Mucosa of stomach (tissue), 1 donor: ENCODE results near the gene LFNG.

Experiments used
- H3K27me3 ChIP-seq: one replicate; pipeline ENCODE4 v1.7.0; 2013; ENCODE audit warnings: mild to moderate bottlenecking, low read length; ENCODE audit not compliant: control insufficient read depth, insufficient read depth
- H3K36me3 ChIP-seq: one replicate; pipeline ENCODE4 v1.7.0; 2013; ENCODE audit warnings: low read length; ENCODE audit not compliant: control insufficient read depth, insufficient read depth
- H3K4me1 ChIP-seq: one replicate; pipeline ENCODE4 v1.7.0; 2013; ENCODE audit warnings: mild to moderate bottlenecking, low read length; ENCODE audit not compliant: control insufficient read depth, insufficient read depth
- H3K4me3 ChIP-seq: one replicate; pipeline ENCODE4 v1.7.0; 2013; ENCODE audit warnings: low read length
- H3K9ac ChIP-seq: one replicate; pipeline ENCODE4 v1.7.0; 2013; ENCODE audit warnings: mild to moderate bottlenecking, low read length, moderate library complexity
- H3K9me3 ChIP-seq: one replicate; pipeline ENCODE4 v1.7.0; 2013; ENCODE audit warnings: mild to moderate bottlenecking, low read length, moderate library complexity; ENCODE audit not compliant: control insufficient read depth
- donor health status: Pancreatic carcinoma.

Gene LFNG

GRCh38 chr7:2476776-2477446, 42.7 kb upstream of the LFNG start:
- H3K4me1 ChIP-seq: peaks cover 33% of the 10 kb centered on the region
- no peak overlapping the region for H3K4me3 ChIP-seq
- no peak overlapping the region for H3K9ac ChIP-seq
- no peaks in the 10 kb centered on the region for H3K9me3 ChIP-seq
- H3K27me3 ChIP-seq: no peaks in the 10 kb centered on the region
- no peaks in the 10 kb centered on the region for H3K36me3 ChIP-seq

- H3K4me1 ChIP-seq: peaks cover 33% of the 10 kb centered on the region
- H3K9me3 ChIP-seq: no peaks in the 10 kb centered on the region
- H3K4me3 ChIP-seq: no peak overlapping the region
- H3K27me3 ChIP-seq: no peaks in the 10 kb centered on the region
- H3K9ac ChIP-seq: peak overlapping the region; percentile 69
- H3K36me3 ChIP-seq: no peaks in the 10 kb centered on the region
These were observed 41.9 kb upstream of the LFNG start for GRCh38 chr7:2477447-2478398.

GRCh38 chr7:2478399-2478785, 41.2 kb upstream of the LFNG start:
- Histone ChIP-seq H3K4me3 (no peak overlapping the region), H3K36me3 (no peaks in the 10 kb centered on the region), H3K27me3 (no peaks in the 10 kb centered on the region), H3K9ac (peak overlapping the region; percentile 69), H3K9me3 (no peaks in the 10 kb centered on the region), H3K4me1 (peaks cover 33% of the 10 kb centered on the region)

DNA sequence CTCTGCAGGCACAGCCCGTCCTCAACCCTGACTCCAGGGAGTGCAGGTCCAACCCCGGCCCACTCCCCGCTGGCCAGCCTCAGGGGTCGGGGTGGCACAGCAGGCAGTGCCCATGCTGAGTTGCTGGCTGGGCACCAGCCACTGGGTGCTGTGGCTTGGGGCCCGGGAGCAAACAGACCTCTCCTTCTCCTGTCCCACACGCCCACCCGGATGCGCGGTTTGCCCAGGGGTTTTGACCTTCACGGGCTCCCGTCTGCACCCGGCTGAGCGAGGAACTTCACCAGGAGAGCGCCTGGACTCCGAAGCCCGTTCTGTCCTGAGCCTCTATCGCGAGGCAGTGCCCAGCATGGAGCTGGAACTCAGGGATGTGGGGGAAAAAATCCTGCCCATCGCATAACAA, 40.8 kb upstream of the LFNG start:
- Histone ChIP-seq H3K4me1 (peaks cover 33% of the 10 kb centered on the region), H3K9me3 (no peaks in the 10 kb centered on the region), H3K36me3 (no peaks in the 10 kb centered on the region), H3K9ac (peak overlapping the region; percentile 69), H3K27me3 (no peaks in the 10 kb centered on the region), H3K4me3 (no peak overlapping the region)

DNA sequence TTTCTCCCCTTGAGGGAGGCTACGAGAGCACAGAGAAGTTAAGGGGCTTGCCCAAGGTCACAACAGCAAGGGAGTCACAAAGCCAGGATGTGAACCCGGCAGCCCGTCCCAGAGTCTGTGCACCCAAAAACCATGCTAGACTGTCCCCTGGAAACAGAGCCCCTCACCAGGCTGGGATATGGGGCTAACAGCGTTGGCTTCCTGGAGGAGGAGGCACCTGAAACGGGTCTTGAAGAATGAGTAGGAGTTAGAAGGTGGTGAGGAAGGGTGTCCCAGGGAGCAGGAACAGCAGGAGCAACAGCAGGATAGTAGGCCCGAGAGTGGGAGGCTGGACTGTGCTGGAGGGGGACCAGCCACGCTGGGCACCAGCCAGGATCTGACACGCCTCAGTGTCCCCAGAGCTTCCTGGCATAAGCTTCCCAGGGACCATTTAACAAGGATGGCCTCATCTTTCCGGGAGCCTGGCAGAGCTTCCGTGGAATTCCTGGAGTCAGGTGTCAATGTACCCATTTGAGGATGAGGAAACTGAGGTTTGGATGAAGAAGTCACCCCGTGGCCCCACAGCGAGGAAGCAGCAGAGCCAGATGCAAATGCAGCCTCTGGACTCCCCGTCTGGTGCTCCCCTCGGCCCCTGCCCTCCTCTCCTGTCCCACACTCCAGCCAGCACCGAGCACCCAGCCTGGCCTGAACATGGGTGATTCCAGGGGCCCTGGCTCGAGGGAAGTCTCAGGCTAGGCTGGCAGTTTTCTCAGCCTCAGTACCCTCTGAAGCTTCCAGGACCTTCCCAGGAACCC, 40.1 kb upstream of the LFNG start:
- Histone ChIP-seq H3K36me3 (no peaks in the 10 kb centered on the region), H3K4me3 (no peak overlapping the region), H3K9ac (peak overlapping the region; percentile 69), H3K27me3 (no peaks in the 10 kb centered on the region), H3K4me1 (peaks cover 33% of the 10 kb centered on the region), H3K9me3 (no peaks in the 10 kb centered on the region)

DNA sequence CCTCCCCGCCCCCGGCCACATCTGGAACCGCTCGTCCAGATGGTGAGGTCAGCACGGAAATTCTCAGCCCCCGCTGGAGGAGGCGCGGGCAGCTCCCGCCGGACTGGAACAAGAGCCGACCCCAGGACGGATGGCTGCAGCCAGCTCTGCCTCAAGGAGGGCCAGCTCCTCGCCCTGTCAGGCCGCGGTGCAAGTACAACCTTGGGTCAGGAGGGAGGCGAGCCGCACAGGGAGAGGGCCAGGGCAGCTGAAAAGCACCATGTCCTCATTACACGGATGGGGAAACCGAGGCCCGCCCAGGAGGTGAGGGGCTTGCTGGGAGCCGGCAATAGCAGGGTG, 39.5 kb upstream of the LFNG start:
- no peaks in the 10 kb centered on the region for H3K36me3 ChIP-seq
- no peak overlapping the region for H3K9ac ChIP-seq
- H3K4me1 ChIP-seq: peaks cover 33% of the 10 kb centered on the region
- H3K9me3 ChIP-seq: no peaks in the 10 kb centered on the region
- no peak overlapping the region for H3K4me3 ChIP-seq
- H3K27me3 ChIP-seq: no peaks in the 10 kb centered on the region

- H3K4me1 ChIP-seq: peaks cover 33% of the 10 kb centered on the region
- no peaks in the 10 kb centered on the region for H3K27me3 ChIP-seq
- H3K9ac ChIP-seq: no peak overlapping the region
- no peak overlapping the region for H3K4me3 ChIP-seq
- H3K36me3 ChIP-seq: no peaks in the 10 kb centered on the region
- H3K9me3 ChIP-seq: no peaks in the 10 kb centered on the region
These were observed 38.4 kb upstream of the LFNG start for GRCh38 chr7:2481195-2481594.

DNA sequence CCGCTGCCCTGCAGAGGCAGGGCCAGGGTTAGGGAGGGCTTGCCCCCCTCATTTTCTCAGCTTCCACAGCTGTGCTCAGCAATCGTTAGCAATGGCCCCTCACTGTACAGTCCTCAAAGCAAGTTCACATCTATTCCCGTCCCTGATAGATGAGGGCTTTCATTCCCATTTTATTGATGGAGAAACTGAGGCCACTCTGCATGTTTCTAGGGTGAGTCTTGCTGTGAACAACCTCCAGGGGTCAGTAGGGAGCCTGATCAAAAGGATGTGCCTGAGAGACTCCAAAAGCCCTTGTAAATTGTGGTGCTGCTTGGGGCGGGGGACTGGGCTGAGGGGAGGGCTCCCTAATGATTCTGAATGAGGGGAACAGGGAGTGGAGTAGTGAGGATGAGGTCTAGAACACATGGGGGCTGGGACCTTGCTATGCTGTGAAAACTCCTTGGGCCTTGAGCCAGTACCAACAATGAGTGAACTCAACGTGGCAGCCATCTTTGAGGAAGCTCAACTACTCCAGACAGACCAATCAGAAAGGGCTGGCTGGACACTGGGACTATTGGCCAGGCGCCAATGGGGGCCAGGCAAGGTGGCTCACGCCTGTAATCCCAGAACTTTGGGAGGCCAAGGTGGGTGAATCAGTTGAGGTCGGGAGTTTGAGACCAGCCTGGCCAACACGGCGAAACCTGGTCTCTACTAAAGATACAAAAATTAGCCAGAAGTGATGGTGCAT, 36.7 kb upstream of the LFNG start:
- no peaks in the 10 kb centered on the region for H3K27me3 ChIP-seq
- H3K36me3 ChIP-seq: no peaks in the 10 kb centered on the region
- H3K9ac ChIP-seq: no peak overlapping the region
- H3K4me3 ChIP-seq: no peak overlapping the region
- no peaks in the 10 kb centered on the region for H3K9me3 ChIP-seq
- peaks cover 18% of the 10 kb centered on the region for H3K4me1 ChIP-seq

- no peaks in the 10 kb centered on the region for H3K36me3 ChIP-seq
- H3K4me3 ChIP-seq: no peak overlapping the region
- H3K9ac ChIP-seq: no peak overlapping the region
- H3K27me3 ChIP-seq: peaks cover 3% of the 10 kb centered on the region
- H3K4me1 ChIP-seq: peaks cover 12% of the 10 kb centered on the region
- H3K9me3 ChIP-seq: no peaks in the 10 kb centered on the region
These were observed 36.1 kb upstream of the LFNG start for GRCh38 chr7:2483494-2483893.

DNA sequence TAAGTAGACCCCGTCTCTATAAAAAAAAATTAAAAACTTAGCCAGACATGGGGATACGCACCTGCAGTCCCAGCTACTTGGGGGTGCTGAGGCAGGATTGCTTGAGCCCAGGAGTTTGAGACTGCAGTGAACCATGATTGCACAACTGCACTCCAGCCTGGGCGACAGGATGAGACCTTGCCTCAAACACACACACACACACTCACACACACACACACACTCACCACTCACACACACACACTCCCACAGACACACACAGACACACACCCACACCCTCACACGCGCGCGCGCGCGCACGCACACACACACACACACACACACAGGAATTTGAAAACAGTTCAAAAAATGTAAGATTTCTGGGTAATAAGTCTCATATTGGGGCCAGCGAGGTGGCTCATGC, 34.7 kb upstream of the LFNG start:
- H3K9me3 ChIP-seq: no peaks in the 10 kb centered on the region
- H3K9ac ChIP-seq: no peak overlapping the region
- peaks cover 3% of the 10 kb centered on the region for H3K27me3 ChIP-seq
- H3K4me3 ChIP-seq: no peak overlapping the region
- no peaks in the 10 kb centered on the region for H3K4me1 ChIP-seq
- H3K36me3 ChIP-seq: no peaks in the 10 kb centered on the region

- Histone ChIP-seq H3K4me1 (no peaks in the 10 kb centered on the region), H3K9ac (no peak overlapping the region), H3K4me3 (no peak overlapping the region), H3K9me3 (no peaks in the 10 kb centered on the region), H3K27me3 (peaks cover 3% of the 10 kb centered on the region), H3K36me3 (no peaks in the 10 kb centered on the region)
These were observed 31.8 kb upstream of the LFNG start for GRCh38 chr7:2487586-2488271.
